Trophoblast cell (in vitro differentiated cells and primary cell): ENCODE data around the gene CTTN.

Experiments
- DNase-seq, 2 donors: peaks; one replicate each; pipeline ENCODE4 v3.0.0-alpha.2; 2016
- H2AFZ ChIP-seq: 2 replicates; pipeline ENCODE4 v1.6.1; 2013; ENCODE audit warnings: low read length, moderate library complexity, mild to moderate bottlenecking; ENCODE audit not compliant: insufficient read depth, poor library complexity
- H2AK5ac ChIP-seq: 2 replicates; pipeline ENCODE4 v1.6.1; 2013; ENCODE audit warnings: mild to moderate bottlenecking, low read length
- H2BK120ac ChIP-seq: 2 replicates; pipeline ENCODE4 v1.6.1; 2013; ENCODE audit warnings: low read length, mild to moderate bottlenecking, moderate library complexity; ENCODE audit not compliant: insufficient read depth, poor library complexity
- H2BK12ac ChIP-seq: 2 replicates; pipeline ENCODE4 v1.6.1; 2013; ENCODE audit warnings: mild to moderate bottlenecking, low read length, moderate library complexity
- H2BK5ac ChIP-seq: 2 replicates; pipeline ENCODE4 v1.6.1; 2013; ENCODE audit warnings: low read length, low read depth, moderate library complexity, mild to moderate bottlenecking; ENCODE audit not compliant: poor library complexity
- H3K14ac ChIP-seq: 2 replicates; pipeline ENCODE4 v1.6.1; 2013; ENCODE audit warnings: mild to moderate bottlenecking, low read length
- H3K18ac ChIP-seq: 2 replicates; pipeline ENCODE4 v1.6.1; 2013; ENCODE audit warnings: mild to moderate bottlenecking, low read length
- H3K23ac ChIP-seq: 2 replicates; pipeline ENCODE4 v1.6.1; 2013; ENCODE audit warnings: low read length
- H3K27ac ChIP-seq: 2 replicates; pipeline ENCODE4 v1.5.1; 2013; ENCODE audit warnings: low read depth, mild to moderate bottlenecking, inconsistent platforms, low read length, moderate library complexity
- H3K27me3 ChIP-seq: 2 replicates; pipeline ENCODE4 v1.6.1; 2013; ENCODE audit warnings: inconsistent platforms, mild to moderate bottlenecking, low read length, moderate library complexity; ENCODE audit not compliant: insufficient read depth
- H3K36me3 ChIP-seq, 2 experiments: 1 replicate in 1 of 2; 2 replicates in 1 of 2; pipeline ENCODE4 v1.6.1; 2013; ENCODE audit warnings: low read length in 2 of 2, mild to moderate bottlenecking in 2 of 2, moderate library complexity in 1 of 2; ENCODE audit not compliant: insufficient read depth in 2 of 2, control insufficient read depth in 1 of 2
- H3K4ac ChIP-seq: 2 replicates; pipeline ENCODE4 v1.6.1; 2013; ENCODE audit warnings: low read depth, mild to moderate bottlenecking, low read length, moderate library complexity
- H3K4me1 ChIP-seq, 2 experiments: 1 replicate in 1 of 2; 2 replicates in 1 of 2; pipeline ENCODE4 v1.6.1; 2013; ENCODE audit warnings: low read length in 2 of 2, mild to moderate bottlenecking in 2 of 2, moderate library complexity in 1 of 2; ENCODE audit not compliant: insufficient read depth in 2 of 2, control insufficient read depth in 1 of 2
- H3K4me2 ChIP-seq: 2 replicates; pipeline ENCODE4 v1.6.1; 2013; ENCODE audit warnings: inconsistent platforms, mild to moderate bottlenecking, low read length, moderate library complexity
- H3K4me3 ChIP-seq: 2 replicates; pipeline ENCODE4 v1.5.1; 2013; ENCODE audit warnings: mild to moderate bottlenecking, low read depth, low read length, inconsistent platforms
- H3K79me1 ChIP-seq: one replicate; pipeline ENCODE4 v1.6.1; 2013; ENCODE audit warnings: low read length
- H3K79me2 ChIP-seq: 2 replicates; pipeline ENCODE4 v1.6.1; 2013; ENCODE audit warnings: low read length, mild to moderate bottlenecking; ENCODE audit not compliant: control insufficient read depth, insufficient read depth, poor library complexity
- H3K9ac ChIP-seq: 2 replicates; pipeline ENCODE4 v1.6.1; 2013; ENCODE audit warnings: mild to moderate bottlenecking, low read length
- H3K9me3 ChIP-seq: 2 replicates; pipeline ENCODE4 v1.6.1; 2013; ENCODE audit warnings: low read depth, mild to moderate bottlenecking, control low read depth, inconsistent platforms, low read length; ENCODE audit not compliant: insufficient read depth
- H4K12ac ChIP-seq: 2 replicates; pipeline ENCODE4 v1.6.1; 2013; ENCODE audit warnings: low read depth, mild to moderate bottlenecking, low read length, moderate library complexity
- H4K8ac ChIP-seq: 2 replicates; pipeline ENCODE4 v1.6.1; 2013; ENCODE audit warnings: low read depth, mild to moderate bottlenecking, low read length, moderate library complexity
- H4K91ac ChIP-seq: one replicate; pipeline ENCODE4 v1.6.1; 2013; ENCODE audit warnings: low read depth, mild to moderate bottlenecking, low read length, moderate library complexity
- WGBS: extraction: QIAGEN DNeasy Blood & Tissue Kit; methylation state at CpG from one replicate; pipeline ENCODE4 v1.1.7; 2013; ENCODE audit warnings: missing lambda C conversion rate; ENCODE audit not compliant: insufficient read length, insufficient coverage; ENCODE audit errors: extremely low coverage; 5-methylcytosine and 5-hydroxymethylcytosine counted together

The CTTN gene

GRCh38 chr11:70460964-70461363, 62.6 kb downstream of the CTTN start:
- H2AK5ac ChIP-seq: no peak overlapping the region
- H3K79me1 ChIP-seq: no peaks in the 10 kb centered on the region
- H3K14ac ChIP-seq: no peak overlapping the region
- H3K18ac ChIP-seq: no peak overlapping the region
- H4K8ac ChIP-seq: no peak overlapping the region
- H2BK5ac ChIP-seq: no peak overlapping the region
- H3K9me3 ChIP-seq: no peaks in the 10 kb centered on the region
- no peak overlapping the region for H3K4me3 ChIP-seq
- no peak overlapping the region for H3K4ac ChIP-seq
- no peaks in the 10 kb centered on the region for H3K79me2 ChIP-seq
- H3K23ac ChIP-seq: no peak overlapping the region
- no peak overlapping the region for H4K91ac ChIP-seq
- no peaks in the 10 kb centered on the region for H3K27me3 ChIP-seq
- DNase-seq: no peak
- H3K27ac ChIP-seq: no peak overlapping the region
- no peak overlapping the region for H4K12ac ChIP-seq
- H2BK120ac ChIP-seq: no peak overlapping the region
- no peaks in the 10 kb centered on the region for H3K36me3 ChIP-seq
- WGBS: no CpG with 5 or more reads among the region's 10 CpGs
- H3K4me2 ChIP-seq: no peak overlapping the region
- no peak overlapping the region for H2AFZ ChIP-seq
- no peak overlapping the region for H3K9ac ChIP-seq
- H3K4me1 ChIP-seq: peaks cover 0 to 2% of the 10 kb centered on the region in 2 experiments
- no peak overlapping the region for H2BK12ac ChIP-seq

DNA sequence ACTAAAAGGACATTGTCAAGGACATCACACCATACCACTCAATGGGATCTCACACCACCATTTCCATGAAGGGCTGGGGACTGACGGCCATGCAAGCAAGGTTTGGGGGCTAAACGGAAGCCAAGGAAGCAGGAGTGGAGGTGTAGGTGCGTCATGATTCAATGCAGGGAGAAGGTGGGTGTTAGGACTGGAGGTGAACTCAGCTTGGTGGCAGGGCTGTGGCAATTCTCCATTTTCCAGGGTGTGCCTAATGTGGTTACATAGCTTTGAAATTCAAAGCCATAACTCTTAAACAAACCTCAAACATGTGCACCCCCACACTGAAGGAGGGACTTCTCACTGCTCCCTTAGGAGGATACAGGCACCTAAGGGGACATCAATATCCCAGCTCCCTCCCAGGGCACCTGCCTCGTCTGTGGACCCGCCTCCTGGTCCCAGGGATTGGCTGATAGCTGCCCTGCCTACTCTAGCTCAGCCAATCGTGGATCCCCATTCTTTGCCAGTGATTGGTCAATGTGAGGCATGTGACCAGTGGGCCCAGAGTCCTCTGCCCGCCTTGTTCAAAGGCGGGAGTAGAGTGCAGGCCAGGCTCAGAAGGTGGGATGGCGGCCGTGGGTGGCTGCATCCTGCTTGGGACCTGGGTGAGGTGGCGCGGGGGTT, 64.6 kb downstream of the CTTN start:
- H3K27me3 ChIP-seq: no peaks in the 10 kb centered on the region
- no peaks in the 10 kb centered on the region for H3K79me1 ChIP-seq
- H4K12ac ChIP-seq: no peak overlapping the region
- no peak overlapping the region for H3K14ac ChIP-seq
- H3K4ac ChIP-seq: no peak overlapping the region
- H3K4me1 ChIP-seq: no peaks in the 10 kb centered on the region
- no peak overlapping the region for H2AFZ ChIP-seq
- H3K9ac ChIP-seq: no peak overlapping the region
- H4K8ac ChIP-seq: no peak overlapping the region
- no peaks in the 10 kb centered on the region for H3K79me2 ChIP-seq
- no peak overlapping the region for H2BK120ac ChIP-seq
- H3K27ac ChIP-seq: no peak overlapping the region
- H3K4me2 ChIP-seq: no peak overlapping the region
- no peak overlapping the region for H2AK5ac ChIP-seq
- WGBS: no CpG with 5 or more reads among the region's 12 CpGs
- no peaks in the 10 kb centered on the region for H3K36me3 ChIP-seq
- H2BK12ac ChIP-seq: no peak overlapping the region
- no peak overlapping the region for H3K18ac ChIP-seq
- no peak overlapping the region for H4K91ac ChIP-seq
- H3K4me3 ChIP-seq: no peak overlapping the region
- no peaks in the 10 kb centered on the region for H3K9me3 ChIP-seq
- H2BK5ac ChIP-seq: no peak overlapping the region
- no peak for DNase-seq
- no peak overlapping the region for H3K23ac ChIP-seq

GRCh38 chr11:70463478-70464255, 65.3 kb downstream of the CTTN start:
- H2BK12ac ChIP-seq: no peak overlapping the region
- H3K79me1 ChIP-seq: no peaks in the 10 kb centered on the region
- no peak overlapping the region for H3K4me2 ChIP-seq
- H4K12ac ChIP-seq: no peak overlapping the region
- H4K8ac ChIP-seq: no peak overlapping the region
- no peak overlapping the region for H3K18ac ChIP-seq
- WGBS: no CpG with 5 or more reads among the region's 61 CpGs
- no peak overlapping the region for H4K91ac ChIP-seq
- H3K79me2 ChIP-seq: no peaks in the 10 kb centered on the region
- no peaks in the 10 kb centered on the region for H3K4me1 ChIP-seq
- no peak for DNase-seq
- H3K14ac ChIP-seq: no peak overlapping the region
- no peak overlapping the region for H2AK5ac ChIP-seq
- H3K9ac ChIP-seq: no peak overlapping the region
- H3K4ac ChIP-seq: no peak overlapping the region
- H3K23ac ChIP-seq: no peak overlapping the region
- no peak overlapping the region for H2BK120ac ChIP-seq
- H2AFZ ChIP-seq: no peak overlapping the region
- no peaks in the 10 kb centered on the region for H3K9me3 ChIP-seq
- no peaks in the 10 kb centered on the region for H3K36me3 ChIP-seq
- no peaks in the 10 kb centered on the region for H3K27me3 ChIP-seq
- H3K4me3 ChIP-seq: no peak overlapping the region
- H2BK5ac ChIP-seq: no peak overlapping the region
- H3K27ac ChIP-seq: no peak overlapping the region

DNA sequence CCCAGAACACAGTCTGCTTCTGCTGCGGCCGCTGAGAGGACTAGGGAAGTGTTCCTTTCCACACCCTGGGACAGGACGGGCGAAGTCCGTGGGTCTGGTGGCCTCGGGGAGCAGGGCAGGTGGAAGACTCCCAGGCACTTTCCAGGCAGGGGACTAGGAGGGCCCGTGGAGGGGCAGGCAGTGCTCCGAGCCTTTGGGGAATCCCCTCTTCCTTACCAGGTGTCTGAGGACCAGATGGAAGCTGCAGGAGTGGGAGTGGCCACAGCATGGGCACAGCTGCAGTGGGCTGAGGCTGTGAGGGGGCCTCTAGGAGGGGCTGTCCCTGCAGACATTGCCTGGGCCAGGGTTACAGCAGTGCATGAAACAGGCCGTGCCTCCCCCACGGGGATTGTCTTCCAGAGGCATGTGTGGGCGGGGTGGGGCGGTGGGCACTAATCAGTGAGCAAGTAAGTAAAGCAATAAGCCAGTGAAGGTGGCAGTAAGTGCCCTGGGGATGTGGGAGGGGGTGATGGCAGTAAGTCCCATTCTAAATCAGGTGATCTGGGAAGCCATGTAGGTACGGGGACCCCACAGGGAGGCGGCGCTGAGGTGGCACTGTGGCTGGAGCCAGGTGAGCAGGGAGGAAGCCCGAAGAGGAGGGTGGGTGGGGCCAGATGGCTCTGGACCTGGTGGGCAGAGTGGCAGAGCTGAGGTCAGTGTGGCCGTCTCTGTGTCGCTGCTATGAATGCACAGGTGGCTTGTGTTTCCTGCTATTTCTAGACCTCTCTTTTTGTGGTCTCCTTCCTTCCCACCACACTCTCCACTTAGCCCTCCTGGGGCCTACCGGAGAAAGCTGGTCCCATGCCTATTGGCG, 66.4 kb downstream of the CTTN start:
- H3K79me2 ChIP-seq: no peaks in the 10 kb centered on the region
- no peak overlapping the region for H3K23ac ChIP-seq
- no peaks in the 10 kb centered on the region for H3K4me1 ChIP-seq
- no peaks in the 10 kb centered on the region for H3K27me3 ChIP-seq
- no peak overlapping the region for H4K91ac ChIP-seq
- no peak overlapping the region for H4K8ac ChIP-seq
- H3K4ac ChIP-seq: no peak overlapping the region
- no CpG with 5 or more reads among the region's 20 CpGs for WGBS
- no peak overlapping the region for H2BK12ac ChIP-seq
- H3K14ac ChIP-seq: no peak overlapping the region
- H3K18ac ChIP-seq: no peak overlapping the region
- H3K9me3 ChIP-seq: no peaks in the 10 kb centered on the region
- no peak overlapping the region for H2AK5ac ChIP-seq
- no peaks in the 10 kb centered on the region for H3K79me1 ChIP-seq
- no peak overlapping the region for H3K9ac ChIP-seq
- no peak overlapping the region for H3K4me3 ChIP-seq
- no peaks in the 10 kb centered on the region for H3K36me3 ChIP-seq
- no peak overlapping the region for H2BK5ac ChIP-seq
- DNase-seq: no peak
- H3K4me2 ChIP-seq: no peak overlapping the region
- H4K12ac ChIP-seq: no peak overlapping the region
- no peak overlapping the region for H3K27ac ChIP-seq
- H2AFZ ChIP-seq: no peak overlapping the region
- no peak overlapping the region for H2BK120ac ChIP-seq
